SK-N-SH (cell line): ENCODE measurements around the gene IL18BP.
A peak's percentile ranks its signal among the peaks of the same experiment; 100 is the strongest.

Experiments used
- EP300 ChIP-seq, 2 experiments: IDR thresholded peaks; 2 replicates each; pipeline versions ENCODE4 v1.4.0 to v1.6.1; 2012; ENCODE audit warnings: borderline replicate concordance in 1 of 2, low read depth in 1 of 2, low read length in 1 of 2
- EZH2phosphoT487 ChIP-seq: fragments of 200-600 bp; sonication (generic); IDR thresholded peaks from 2 replicates; pipeline ENCODE4 v1.6.1; 2017; ENCODE audit warnings: low read depth, mixed run types, mild to moderate bottlenecking, antibody characterized with exemption, moderate library complexity, borderline replicate concordance
- GABPA ChIP-seq: IDR thresholded peaks from 2 replicates; pipeline ENCODE4 v1.4.0; 2012; ENCODE audit warnings: low read depth, mild to moderate bottlenecking
- JUND ChIP-seq: IDR thresholded peaks from 2 replicates; pipeline ENCODE4 v1.4.0; 2012
- TF ChIP-seq, protein P1 (sequence below): fragments of 200-600 bp; sonication (generic); IDR thresholded peaks from 2 replicates; pipeline ENCODE4 v1.6.1; 2017; ENCODE audit warnings: antibody characterized with exemption, mild to moderate bottlenecking, moderate library complexity

DNA sequence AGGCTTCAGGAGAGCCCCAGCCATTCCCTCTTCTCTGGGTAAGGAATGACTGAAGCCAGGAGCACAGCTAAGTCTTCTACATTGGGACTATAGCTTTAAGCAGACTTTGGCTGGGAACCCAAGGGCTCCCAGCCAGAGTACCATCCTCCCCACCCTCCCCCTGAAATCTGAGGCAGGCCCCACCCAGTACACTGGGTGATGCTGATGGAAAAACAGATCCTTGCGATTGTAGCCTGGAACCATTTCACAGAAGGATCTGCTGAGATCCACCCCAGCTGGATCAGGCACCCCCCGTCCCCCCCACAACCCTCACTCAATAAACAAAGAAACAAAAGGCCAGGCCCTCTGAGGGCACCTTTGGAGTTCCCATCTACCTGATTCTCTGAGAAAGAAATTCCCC lies 39.8 kb downstream of the IL18BP start:
- TF ChIP-seq, protein P1, sequence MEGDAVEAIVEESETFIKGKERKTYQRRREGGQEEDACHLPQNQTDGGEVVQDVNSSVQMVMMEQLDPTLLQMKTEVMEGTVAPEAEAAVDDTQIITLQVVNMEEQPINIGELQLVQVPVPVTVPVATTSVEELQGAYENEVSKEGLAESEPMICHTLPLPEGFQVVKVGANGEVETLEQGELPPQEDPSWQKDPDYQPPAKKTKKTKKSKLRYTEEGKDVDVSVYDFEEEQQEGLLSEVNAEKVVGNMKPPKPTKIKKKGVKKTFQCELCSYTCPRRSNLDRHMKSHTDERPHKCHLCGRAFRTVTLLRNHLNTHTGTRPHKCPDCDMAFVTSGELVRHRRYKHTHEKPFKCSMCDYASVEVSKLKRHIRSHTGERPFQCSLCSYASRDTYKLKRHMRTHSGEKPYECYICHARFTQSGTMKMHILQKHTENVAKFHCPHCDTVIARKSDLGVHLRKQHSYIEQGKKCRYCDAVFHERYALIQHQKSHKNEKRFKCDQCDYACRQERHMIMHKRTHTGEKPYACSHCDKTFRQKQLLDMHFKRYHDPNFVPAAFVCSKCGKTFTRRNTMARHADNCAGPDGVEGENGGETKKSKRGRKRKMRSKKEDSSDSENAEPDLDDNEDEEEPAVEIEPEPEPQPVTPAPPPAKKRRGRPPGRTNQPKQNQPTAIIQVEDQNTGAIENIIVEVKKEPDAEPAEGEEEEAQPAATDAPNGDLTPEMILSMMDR: no peak
- TF ChIP-seq JUND (no peak), GABPA (no peak), EP300 (IDR thresholded peaks at IDR 0.05; ENCODE audit: borderline replicate concordance in 1 of 2, low read depth in 1 of 2, low read length in 1 of 2) (0 out of 4 replicates have a peak, but pooled peaks of 1 of the 2 experiments have one; percentile 33), EZH2phosphoT487 (no peak)
